IPS DF 6.9 (cell line): ENCODE measurements around the gene YBX3.

Experiments
- DNase-seq: peaks from one replicate; pipeline ENCODE4 v3.0.0-alpha.2; 2013; ENCODE audit warnings: low read depth, low spot score
- H3K27ac ChIP-seq: one replicate; pipeline ENCODE4 v1.5.1; 2013; ENCODE audit warnings: low read length, control low read depth
- H3K27me3 ChIP-seq: 2 replicates; pipeline ENCODE4 v1.6.1; 2013; ENCODE audit warnings: mild to moderate bottlenecking, low read length; ENCODE audit not compliant: control insufficient read depth, insufficient read depth
- H3K36me3 ChIP-seq: 2 replicates; pipeline ENCODE4 v1.6.1; 2013; ENCODE audit warnings: low read length; ENCODE audit not compliant: control insufficient read depth, insufficient read depth
- H3K4me1 ChIP-seq: 2 replicates; pipeline ENCODE4 v1.6.1; 2013; ENCODE audit warnings: low read length; ENCODE audit not compliant: control insufficient read depth, insufficient read depth
- H3K4me3 ChIP-seq: 2 replicates; pipeline ENCODE4 v1.5.1; 2013; ENCODE audit warnings: mild to moderate bottlenecking, low read length
- H3K9me3 ChIP-seq: 2 replicates; pipeline ENCODE4 v1.6.1; 2013; ENCODE audit warnings: low read length, inconsistent platforms; ENCODE audit not compliant: control insufficient read depth, insufficient read depth
- WGBS: extraction: QIAGEN DNeasy Blood & Tissue Kit; methylation state at CpG from one replicate; pipeline ENCODE4 v1.1.7; 2013; ENCODE audit warnings: mixed read lengths, missing lambda C conversion rate; ENCODE audit not compliant: insufficient read length, insufficient coverage; 5-methylcytosine and 5-hydroxymethylcytosine counted together

Gene YBX3

DNA sequence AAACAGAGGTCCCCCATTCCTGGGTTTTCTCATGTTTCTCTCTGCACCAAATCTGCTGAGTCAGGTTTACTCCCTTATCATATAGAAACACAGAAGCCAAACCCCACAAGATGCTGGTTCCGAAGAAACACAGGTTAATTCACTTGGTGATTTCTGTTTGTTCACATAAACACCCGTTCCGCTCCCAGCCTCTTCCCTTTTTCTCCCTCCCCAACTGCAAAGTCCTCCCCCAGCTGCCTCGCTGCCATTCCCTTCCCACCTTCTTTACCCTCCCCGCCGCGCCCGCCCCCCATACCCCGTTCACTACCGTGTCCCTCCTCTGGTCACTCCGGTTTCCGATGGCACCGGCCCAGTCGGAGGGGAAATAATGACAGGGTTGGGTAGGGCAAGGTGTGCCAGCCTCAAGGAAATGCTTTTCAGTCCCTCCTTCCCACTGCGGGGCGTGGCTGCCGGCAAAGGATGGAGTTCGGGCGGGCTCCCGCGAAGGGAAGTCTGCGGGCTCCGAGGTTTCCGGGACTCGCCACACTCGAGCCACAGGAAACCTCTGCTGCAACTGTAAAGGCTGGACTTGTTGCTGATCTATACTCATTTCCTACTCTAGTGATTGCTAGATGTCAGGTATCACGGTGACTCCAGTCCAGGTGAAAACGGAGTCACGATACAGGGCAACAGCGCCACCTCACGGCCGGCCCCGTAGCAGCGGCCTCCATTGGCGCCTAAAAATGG, 49.3 kb downstream of the YBX3 start, which contains the start of gene STYK1:
Gene STYK1 (minus strand): TSS at position 394 of the 726 bp plus-strand sequence. CDS start 39,434 bp downstream, outside the sequence.
- no peak within 1 kb of the TSS for H3K27ac ChIP-seq
- WGBS, result no CpG with 5 or more reads among the region's 35 CpGs

GRCh38 chr12:10672231-10672868, 50.8 kb downstream of the YBX3 start:
- no peaks in the 10 kb centered on the region for H3K36me3 ChIP-seq
- DNase-seq, result no peak
- no peaks in the 10 kb centered on the region for H3K9me3 ChIP-seq
- H3K27me3 ChIP-seq, result no peaks in the 10 kb centered on the region
- no peaks in the 10 kb centered on the region for H3K4me1 ChIP-seq
- no CpG with 5 or more reads among the region's 15 CpGs for WGBS
- no peak overlapping the region for H3K4me3 ChIP-seq
- no peak overlapping the region for H3K27ac ChIP-seq

More for the DNA sequence above, 49.3 kb downstream of the YBX3 start, which contains the start of gene STYK1:
- Histone ChIP-seq H3K9me3 (no peaks in the 10 kb centered on the region), H3K27me3 (no peaks in the 10 kb centered on the region), H3K36me3 (no peaks in the 10 kb centered on the region), H3K4me1 (no peaks in the 10 kb centered on the region), H3K4me3 (peak within 1 kb of the TSS; percentile 75; the same call in 1 of the 2 replicates)
- DNase-seq, result peak; percentile 71

DNA sequence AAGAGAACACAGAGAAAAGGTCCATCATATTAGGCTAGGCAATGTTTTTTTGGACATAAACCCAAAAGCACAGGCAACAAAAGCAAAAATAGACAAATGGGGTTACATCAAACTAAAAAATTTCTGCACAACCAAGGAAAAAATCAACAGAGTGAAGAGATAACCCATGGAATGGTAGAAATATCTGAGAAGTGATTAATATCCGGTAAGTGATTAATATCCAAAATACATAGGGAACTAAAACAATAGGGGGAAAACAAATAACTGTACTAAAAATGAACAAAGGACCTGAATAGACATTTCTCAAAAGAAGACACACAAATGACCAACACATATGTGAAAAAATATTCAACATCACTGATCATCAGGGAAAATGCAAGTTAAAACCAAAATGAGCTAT, 53.6 kb downstream of the YBX3 start:
- Histone ChIP-seq H3K27me3 (no peaks in the 10 kb centered on the region), H3K4me3 (no peak overlapping the region), H3K36me3 (no peaks in the 10 kb centered on the region), H3K4me1 (no peaks in the 10 kb centered on the region), H3K27ac (no peak overlapping the region), H3K9me3 (no peaks in the 10 kb centered on the region)
- no peak for DNase-seq
- no CpG with 5 or more reads among the region's 1 CpG for WGBS

DNA sequence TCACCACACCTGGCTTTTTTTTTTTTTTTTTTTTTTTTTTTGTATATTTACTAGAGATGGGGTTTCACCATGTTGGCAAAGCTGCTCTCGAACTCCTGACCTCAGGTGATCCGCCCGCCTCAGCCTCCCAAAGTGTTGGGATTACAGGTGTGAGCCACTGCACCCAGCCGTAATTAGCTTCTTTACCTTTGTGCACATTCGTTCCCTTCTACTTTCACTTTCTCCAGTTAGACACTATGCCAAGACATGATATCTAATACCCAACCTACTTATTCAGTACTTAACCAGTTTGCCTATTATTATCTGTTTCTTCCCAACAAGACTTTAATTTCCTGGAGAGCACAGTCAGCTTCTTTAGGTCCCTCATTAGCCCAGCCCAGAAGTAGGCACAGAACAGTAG, 54.6 kb downstream of the YBX3 start:
- H3K4me3 ChIP-seq, result no peak overlapping the region
- H3K27me3 ChIP-seq, result no peaks in the 10 kb centered on the region
- H3K9me3 ChIP-seq, result no peaks in the 10 kb centered on the region
- no peaks in the 10 kb centered on the region for H3K36me3 ChIP-seq
- DNase-seq, result no peak
- no peaks in the 10 kb centered on the region for H3K4me1 ChIP-seq
- no CpG with 5 or more reads among the region's 5 CpGs for WGBS
- no peak overlapping the region for H3K27ac ChIP-seq

DNA sequence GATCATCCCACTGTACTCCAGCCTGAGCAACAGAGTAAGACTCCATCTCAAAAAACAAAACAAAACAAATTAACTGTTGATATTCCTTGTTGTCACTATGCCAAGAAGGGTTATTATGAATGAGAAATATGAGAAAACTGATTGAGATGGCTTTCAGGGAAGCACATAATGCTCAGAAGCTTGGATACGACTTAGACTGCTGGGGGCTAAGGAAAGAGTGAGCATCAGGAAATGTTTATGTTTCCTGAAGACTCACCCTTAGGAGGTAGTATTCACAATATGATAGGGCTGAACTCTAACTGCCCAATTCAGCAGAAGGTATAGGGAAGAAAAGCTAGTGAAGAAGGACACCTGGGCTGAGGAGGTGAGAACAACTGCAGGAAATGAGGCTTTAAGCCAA, 55.5 kb downstream of the YBX3 start:
- no peak overlapping the region for H3K27ac ChIP-seq
- no CpG with 5 or more reads among the region's 1 CpG for WGBS
- H3K4me1 ChIP-seq, result no peaks in the 10 kb centered on the region
- DNase-seq, result no peak
- H3K36me3 ChIP-seq, result no peaks in the 10 kb centered on the region
- H3K9me3 ChIP-seq, result no peaks in the 10 kb centered on the region
- H3K4me3 ChIP-seq, result no peak overlapping the region
- H3K27me3 ChIP-seq, result no peaks in the 10 kb centered on the region

GRCh38 chr12:10664499-10664898, 58.6 kb downstream of the YBX3 start:
- Histone ChIP-seq H3K4me1 (no peaks in the 10 kb centered on the region), H3K4me3 (no peak overlapping the region), H3K36me3 (no peaks in the 10 kb centered on the region), H3K9me3 (no peaks in the 10 kb centered on the region), H3K27ac (no peak overlapping the region), H3K27me3 (no peaks in the 10 kb centered on the region)
- no peak for DNase-seq
- no CpG with 5 or more reads among the region's 2 CpGs for WGBS

GRCh38 chr12:10663869-10664268, 59.3 kb downstream of the YBX3 start:
- H3K9me3 ChIP-seq, result no peaks in the 10 kb centered on the region
- no peak overlapping the region for H3K27ac ChIP-seq
- no peaks in the 10 kb centered on the region for H3K36me3 ChIP-seq
- DNase-seq, result no peak
- no peaks in the 10 kb centered on the region for H3K4me1 ChIP-seq
- no peaks in the 10 kb centered on the region for H3K27me3 ChIP-seq
- H3K4me3 ChIP-seq, result no peak overlapping the region
- WGBS, result no CpG with 5 or more reads among the region's 3 CpGs

DNA sequence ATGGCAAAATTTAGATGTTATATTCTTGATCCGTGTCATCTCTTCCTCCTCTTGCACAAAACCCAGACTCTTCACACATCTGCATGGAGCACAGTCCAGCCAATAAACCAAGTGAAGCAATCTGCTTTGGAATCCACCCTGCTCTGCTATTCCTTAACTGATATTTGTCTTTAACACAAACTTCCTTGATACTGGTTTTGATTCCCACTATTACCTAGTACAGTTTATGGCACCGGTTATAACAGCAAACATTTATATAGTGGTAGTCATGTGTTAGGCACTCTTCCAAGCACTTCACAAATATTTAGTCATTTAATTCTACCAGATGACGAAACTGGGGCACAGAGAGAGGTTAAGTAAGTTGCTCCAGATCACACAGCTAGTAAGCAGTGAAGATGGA, 61.8 kb downstream of the YBX3 start:
- H3K27me3 ChIP-seq, result no peaks in the 10 kb centered on the region
- H3K4me3 ChIP-seq, result no peak overlapping the region
- no peak for DNase-seq
- H3K27ac ChIP-seq, result no peak overlapping the region
- H3K36me3 ChIP-seq, result no peaks in the 10 kb centered on the region
- no peaks in the 10 kb centered on the region for H3K4me1 ChIP-seq
- no CpG with 5 or more reads among the region's 3 CpGs for WGBS
- H3K9me3 ChIP-seq, result no peaks in the 10 kb centered on the region

GRCh38 chr12:10654003-10654402, 69.1 kb downstream of the YBX3 start:
- Histone ChIP-seq H3K27me3 (no peaks in the 10 kb centered on the region), H3K9me3 (no peaks in the 10 kb centered on the region), H3K36me3 (no peaks in the 10 kb centered on the region), H3K4me3 (no peak overlapping the region), H3K4me1 (no peaks in the 10 kb centered on the region), H3K27ac (no peak overlapping the region)
- DNase-seq, result no peak

DNA sequence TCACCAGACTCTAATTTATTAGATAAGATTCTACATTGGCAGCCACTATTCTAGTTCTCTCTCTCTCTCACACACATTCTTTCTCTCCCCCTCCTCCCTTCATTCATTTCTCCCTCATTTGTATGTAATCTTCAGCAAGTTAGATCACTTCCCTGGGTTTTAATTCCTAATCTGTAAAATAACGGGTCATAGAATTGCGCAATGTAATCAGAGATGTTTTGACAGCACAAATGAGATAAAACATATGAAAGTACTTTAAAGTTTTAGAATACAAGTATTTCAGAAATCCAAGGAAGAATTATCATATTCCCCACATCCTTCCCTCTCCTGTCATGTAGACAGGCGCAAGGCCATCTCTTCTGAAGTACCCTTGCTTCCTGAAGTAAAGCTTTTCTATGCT, 70.9 kb downstream of the YBX3 start:
- H3K27ac ChIP-seq, result no peak overlapping the region
- H3K4me1 ChIP-seq, result no peaks in the 10 kb centered on the region
- H3K27me3 ChIP-seq, result no peaks in the 10 kb centered on the region
- no peaks in the 10 kb centered on the region for H3K36me3 ChIP-seq
- no peak overlapping the region for H3K4me3 ChIP-seq
- no peaks in the 10 kb centered on the region; the same call in 1 of the 2 replicates for H3K9me3 ChIP-seq
- no CpG with 5 or more reads among the region's 3 CpGs for WGBS
- DNase-seq, result no peak
